GM19452 (cell line): Measurements from ENCODE around the gene PRTN3.
"Not testable (repeated sequence)": the region's sequence is repeated elsewhere in the genome, so short reads cannot be mapped to it uniquely, and the experiment has no call there.

Source experiments
- ATAC-seq: cut with Tn5 transposase; IDR thresholded peaks from one replicate; pipeline ENCODE4 v1.9.1; 2021; ENCODE audit not compliant: unreplicated experiment

Gene PRTN3

DNA sequence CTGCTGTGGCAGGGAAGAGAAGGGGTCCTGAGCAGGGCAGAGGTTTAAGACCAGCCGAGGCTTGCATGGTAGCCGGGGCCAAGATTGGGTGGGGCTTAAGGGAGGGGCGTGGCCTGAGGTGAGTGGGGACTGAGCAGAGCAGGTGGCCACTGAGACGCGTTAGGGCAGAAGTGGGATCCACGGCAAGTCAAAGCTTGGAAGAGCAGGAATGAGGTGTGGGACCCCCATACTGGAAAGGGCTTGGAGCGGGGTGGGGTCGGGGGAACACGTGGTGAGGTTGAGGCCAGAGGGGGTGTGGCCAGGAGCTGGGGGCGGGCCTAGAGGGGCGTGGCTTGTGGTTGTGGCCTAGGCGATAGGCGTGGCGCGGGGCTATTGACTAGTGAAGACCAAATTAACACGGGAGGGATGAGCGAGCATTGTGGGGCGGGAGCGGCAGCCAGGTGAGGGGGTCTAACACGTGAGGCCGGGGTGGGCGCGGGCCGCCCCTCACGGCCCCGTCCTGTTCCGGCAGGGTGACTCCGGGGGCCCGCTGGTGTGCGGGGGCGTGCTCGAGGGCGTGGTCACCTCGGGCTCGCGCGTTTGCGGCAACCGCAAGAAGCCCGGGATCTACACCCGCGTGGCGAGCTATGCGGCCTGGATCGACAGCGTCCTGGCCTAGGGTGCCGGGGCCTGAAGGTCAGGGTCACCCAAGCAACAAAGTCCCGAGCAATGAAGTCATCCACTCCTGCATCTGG lies 21.9 kb downstream of the PRTN3 start:
- ATAC-seq: no peak

DNA sequence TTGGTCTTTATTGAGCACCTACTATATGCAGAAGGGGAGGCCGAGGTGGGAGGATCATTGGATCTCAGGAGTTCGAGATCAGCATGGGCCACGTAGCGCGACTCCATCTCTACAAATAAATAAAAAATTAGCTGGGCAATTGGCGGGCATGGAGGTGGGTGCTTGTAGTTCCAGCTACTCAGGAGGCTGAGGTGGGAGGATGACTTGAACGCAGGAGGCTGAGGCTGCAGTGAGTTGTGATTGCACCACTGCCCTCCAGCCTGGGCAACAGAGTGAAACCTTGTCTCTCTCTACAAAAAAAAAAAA lies 22.5 kb downstream of the PRTN3 start:
- ATAC-seq: no peak

DNA sequence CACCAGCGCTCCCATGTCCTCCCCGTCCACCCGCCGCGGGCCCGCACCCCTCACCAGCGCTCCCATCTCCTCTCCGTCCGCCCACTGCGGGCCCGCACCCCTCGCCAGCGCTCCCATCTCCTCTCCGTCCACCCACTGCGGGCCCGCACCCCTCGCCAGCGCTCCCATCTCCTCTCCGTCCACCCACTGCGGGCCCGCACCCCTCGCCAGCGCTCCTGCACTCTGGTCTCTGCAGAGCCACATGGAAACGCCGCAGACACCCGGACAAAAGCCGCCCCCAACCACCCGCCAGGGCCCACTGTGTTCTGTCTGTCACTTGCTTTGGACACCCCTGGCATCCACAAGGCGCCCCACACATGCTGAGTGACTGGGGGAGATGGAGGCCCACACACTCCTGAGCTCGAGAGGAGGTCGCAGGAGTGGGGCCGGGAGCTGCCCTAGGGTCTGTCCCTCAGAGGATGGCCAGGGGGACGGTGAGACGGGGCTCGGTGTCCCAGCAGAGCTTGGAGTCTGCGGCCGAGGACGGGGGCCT lies 26.0 kb downstream of the PRTN3 start:
- no peak for ATAC-seq

DNA sequence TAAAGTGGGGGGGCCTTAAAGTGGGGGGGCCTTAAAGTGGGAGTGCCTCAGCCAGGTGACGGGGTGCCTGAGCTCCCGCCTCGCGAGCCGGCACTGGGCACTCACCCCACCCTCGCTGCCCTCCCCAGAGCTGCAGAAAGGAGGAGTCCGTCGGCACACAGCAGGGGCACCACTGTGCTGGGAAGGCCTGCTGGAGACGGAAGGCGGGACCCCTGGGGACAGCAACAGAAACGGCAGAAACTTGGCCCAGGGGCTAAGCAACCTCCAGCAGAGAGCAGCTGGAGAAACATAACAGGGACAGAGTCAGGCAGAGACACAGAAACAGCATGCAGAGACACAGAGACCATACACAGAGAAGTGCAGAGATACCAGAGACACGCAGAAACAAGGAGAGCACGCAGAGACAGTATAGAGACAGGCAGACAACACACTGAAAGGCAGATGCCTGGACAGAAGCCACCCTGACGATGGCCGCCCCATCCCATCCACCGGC lies 26.5 kb downstream of the PRTN3 start:
- no peak for ATAC-seq

DNA sequence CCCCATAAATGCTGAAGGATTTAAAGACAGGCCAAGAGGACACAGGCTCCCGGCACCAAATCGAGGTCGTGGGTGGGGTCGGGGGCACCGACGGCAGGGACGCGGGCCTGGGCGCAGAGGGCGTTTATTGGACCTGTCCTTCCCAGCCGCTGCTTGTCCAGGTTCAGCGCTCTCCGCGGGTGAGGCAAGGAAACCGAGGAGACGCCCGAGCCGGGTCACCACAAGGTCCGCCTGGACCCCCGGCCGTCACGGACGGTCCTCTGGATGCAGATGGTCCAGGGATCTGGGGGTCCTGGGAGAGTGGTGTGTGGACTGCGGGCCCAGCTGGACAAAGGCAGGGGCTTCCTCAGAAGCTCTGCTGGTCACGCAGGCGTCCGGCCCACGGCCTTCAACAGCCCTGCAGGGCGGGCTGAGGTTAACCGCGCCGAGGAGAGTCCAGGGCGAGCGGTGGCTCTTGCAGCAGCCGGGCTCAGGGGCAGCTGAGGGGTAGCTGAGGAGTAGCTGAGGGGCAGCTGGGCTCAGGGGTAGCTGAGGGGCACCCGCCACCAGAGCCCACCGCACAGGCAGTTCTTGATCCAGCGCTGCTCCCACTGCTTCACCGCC lies 27.2 kb downstream of the PRTN3 start:
- no peak for ATAC-seq

DNA sequence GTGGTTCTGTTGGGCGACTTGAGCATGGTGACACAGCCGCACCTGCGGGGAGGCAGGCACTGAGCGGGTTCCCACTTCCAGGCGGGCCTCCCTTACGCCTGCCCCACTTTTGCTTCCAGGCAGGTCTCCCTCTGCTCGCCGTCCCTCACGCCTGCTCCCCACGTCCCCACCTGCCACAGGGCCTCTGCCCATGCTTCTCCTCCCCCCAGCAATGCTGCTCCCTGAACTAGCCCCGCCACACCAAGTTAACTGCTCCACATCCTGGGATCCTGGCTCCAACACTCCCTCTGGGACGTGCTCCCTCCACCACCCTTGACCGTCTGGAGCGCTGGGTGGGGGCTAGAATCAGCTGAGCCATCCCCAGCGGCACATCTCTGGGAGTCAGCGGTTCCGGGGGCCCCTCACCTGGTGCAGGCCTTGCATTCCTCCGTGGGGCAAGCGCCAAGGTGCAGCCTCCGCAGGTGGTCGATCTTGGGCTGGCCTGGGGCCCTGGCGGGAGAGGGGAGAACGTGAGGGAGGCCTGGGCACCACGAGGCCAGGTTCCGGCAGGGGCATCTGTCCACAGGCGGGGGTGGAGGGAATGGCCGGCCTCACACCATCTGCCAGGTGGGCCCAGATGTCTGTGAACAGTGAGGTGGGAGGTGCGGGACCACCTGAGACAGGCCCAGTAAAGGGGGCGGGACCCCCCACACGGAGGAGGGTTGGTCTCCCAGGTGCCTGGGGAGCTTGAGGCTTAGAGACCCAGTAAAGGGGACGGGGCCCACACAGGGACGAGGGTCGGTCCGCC lies 27.9 kb downstream of the PRTN3 start:
- no peak for ATAC-seq

DNA sequence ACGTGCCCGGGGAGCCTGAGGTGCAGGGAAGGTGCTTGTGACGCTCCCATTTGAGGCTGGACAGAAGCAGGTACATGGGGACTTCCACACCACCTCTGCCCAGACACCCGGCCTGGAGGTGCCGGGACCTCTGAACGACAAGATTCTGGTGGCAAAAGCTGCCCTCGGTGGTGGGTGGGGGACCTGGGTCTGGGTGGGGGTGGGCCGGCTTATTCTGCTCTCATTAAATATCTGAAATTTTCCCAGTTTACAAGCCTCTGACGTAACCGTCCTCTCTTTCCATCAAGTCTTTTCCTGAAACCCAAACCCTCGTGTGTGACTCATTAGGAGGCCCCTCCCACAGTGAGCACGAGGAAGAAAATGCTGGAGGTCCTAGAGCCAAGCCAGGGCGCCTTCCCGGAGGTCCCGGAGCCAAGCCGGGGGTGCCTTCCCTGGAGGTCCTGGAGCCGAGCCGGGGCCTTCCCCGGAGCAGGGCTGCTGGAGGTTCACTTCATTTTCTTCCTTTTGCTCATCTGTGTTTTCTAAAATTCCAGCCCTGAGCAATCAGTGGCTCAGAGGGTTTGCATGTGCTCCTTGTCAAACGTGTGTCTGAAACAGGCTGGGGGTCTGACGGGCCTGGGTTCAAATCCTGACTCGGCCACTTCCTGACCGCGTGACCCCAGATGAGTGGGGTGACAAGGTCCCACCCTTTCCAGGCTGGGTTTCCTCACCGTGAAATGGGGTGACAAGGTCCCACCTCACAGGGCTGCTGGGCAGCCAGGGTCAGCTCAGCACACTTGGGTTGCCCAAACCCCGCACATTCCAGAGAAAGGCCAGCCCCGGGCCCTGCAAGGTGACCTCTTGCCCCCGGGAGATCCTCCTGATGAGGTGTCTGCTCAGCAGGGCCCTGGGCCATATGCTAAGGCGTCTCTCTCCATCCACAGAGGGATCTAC lies 28.7 kb downstream of the PRTN3 start:
- no peak for ATAC-seq

DNA sequence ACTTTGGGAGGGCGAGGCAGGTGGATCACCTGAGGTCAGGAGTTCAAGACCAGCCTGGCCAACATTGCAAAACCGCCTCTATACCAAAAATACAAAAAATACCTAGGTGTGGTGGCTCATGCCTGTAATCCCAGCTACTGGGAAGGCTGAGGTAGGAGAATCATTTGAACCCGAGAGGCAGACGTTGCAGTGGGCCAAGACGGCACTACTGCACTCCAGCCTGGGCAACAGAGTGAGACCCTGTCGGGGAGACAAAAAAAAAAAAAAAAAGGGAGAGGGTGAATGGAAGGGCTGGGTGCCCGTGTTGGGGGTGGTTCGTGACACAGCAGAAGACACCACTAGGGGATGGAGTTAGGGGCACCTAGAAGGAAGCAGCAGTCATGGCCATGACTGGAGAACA lies 29.5 kb downstream of the PRTN3 start:
- ATAC-seq: no peak

DNA sequence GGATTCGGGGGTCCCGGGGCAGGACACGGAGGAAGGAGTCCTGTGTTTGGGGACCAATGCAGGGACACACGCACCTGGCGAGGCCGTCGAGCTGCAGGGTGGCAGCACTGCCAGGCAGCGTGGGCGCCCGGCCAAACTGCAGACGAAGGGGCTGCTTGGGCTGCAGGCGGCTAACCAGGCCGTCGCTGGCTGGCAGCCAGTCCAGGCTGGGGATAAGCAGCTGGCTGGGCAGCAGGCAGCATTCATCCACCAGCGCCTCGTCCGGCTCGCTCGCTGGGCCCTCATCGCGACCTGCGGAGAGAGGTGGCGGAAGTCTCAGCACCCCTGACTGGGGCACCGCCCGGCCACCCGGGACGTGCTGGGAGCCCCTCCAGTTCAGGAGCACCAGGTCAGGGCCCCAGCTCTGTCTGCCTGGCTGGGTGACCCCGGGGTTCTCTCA lies 30.2 kb downstream of the PRTN3 start:
- ATAC-seq: no peak

DNA sequence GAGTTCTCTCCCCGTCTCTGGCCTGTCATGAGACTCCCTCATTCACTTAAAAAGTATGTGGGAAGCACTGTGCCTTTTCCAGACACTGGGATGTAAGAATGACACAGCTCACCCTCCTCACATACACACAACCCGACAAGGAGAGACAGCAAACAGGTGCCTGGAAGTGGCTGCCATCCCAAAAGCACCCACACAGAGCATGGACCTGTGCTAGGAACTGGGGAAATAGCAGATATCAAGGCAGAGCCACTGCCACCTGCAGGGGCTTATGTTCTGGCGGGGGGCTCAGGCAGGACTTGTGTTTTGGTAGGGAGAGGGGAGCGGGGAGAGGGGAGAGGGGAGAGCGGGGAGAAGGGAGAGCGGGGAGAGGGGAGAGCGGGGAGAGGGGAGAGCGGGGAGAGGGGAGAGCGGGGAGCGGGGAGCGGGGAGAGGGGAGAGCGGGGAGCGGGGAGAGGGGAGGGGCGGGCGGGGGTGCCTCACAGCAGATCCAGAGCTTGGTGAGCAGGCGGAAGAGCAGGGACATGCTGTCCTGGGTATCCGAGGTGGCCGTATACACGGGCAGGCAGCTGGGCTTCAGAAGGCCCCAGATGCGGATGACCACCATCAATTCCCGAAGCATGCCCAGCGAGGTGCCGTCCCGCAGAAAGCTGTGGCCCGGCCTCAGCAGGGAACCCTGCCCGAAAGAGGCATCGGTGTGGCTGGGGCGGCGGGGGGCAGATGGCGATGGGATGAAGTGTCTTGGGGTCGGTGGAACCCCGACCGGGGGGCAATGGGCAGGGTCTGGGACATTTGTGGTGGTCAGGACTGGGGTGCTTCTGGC lies 30.9 kb downstream of the PRTN3 start:
- ATAC-seq: no peak

DNA sequence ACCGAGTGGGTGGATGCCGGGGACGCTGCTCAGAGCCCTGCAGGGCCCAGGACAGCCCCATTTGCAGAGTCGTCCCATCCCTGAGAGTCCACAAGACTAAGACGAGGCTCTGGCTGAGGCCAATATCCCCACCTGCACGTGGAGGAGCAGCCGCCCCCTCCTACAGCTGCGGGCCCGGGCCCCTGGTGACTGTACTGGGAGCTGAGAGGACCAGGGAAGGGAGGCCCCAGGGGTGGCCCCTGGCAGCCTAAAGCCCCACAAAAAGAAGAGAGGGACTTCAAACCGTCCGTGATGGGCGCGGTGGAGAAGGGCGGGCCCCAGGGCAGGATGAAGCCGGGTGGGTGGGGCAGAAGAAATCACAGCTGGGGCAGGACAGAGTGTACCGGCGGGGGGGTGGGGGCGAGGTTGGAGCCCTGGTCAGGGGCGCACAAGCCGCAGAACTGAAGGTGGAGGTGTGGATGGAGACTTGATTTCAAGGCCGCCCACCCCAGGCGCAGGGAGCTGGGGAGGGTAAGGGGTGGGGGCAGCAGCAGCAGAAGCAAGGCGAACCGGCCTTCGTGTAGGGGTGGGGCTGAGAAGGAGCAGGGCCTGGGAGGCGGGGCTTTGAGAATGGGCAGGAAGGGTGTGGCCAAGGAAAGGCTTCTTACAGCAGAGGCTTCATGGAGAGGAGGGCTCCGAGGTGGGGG lies 31.6 kb downstream of the PRTN3 start:
- ATAC-seq: no peak

DNA sequence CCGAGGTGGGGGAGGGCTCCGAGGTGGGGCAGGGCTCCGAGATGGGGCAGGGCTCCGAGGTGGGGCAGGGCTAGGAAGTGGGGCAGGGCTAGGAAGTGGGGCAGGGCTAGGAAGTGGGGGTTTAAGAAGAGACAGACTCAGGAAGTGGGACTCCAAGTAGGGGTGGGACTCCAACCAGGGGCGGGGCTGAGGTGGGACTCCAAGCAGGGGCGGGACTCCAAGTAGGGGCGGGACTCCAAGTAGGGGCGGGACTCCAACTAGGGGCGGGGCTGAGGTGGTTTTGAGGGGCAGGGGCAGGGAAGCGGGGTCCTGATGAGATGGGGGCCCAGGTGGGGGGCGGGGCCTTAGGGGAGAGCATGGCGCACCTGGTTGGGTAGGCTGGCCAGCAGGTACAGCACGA lies 32.3 kb downstream of the PRTN3 start:
- no peak for ATAC-seq

DNA sequence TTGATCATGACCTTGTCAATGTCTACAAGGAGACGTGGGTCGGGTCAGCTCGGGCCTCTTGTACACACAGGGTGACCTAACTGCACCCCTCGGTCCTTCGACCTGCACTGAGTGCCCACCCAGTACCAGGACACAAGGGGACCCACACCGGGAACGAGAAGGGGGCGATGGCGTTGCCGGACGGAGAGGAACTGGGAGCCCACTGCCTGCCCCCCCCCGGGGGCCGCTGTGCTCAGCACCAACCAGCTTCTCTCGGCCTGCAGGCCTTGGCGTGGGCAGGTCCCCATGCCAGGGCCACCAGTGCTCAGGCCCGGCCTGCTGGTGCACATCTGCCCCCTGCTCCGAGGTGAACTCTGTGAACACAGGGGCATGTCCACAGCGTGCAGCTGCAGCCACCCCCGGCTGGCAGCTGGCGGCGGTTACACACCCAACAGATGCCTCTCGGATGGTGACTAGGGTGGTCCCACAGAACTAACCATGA lies 32.8 kb downstream of the PRTN3 start:
- ATAC-seq: no peak

DNA sequence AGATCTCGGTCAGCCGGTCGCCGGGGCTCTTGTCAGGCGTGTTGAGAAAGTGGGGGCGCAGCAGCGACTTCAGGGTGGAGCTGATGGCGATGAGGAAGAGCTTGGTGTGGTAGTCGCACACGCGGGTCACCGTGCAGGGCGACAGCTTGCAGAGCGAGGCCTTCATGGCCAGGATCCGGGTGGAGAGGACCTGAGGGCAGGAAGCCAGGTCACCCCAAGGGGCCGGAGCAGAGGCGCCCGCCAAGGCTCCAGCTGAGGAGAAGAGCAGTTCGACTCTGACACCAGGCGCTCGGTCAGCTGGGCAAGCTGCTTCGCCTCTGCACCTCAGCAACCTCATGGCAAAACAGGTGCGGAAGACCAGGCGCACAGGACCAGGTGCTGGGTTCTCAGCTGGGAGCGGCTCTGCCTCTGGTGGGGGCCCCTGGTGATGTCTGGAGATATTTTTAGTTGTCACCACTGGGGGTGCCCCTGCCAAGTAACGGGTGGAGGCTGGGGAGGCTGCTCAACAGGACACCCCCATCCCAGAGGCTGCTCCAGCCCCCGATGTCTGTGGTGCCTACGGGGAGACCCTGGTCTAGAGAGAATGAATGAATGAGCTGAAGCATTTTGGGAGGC lies 34.6 kb downstream of the PRTN3 start:
- no peak for ATAC-seq

DNA sequence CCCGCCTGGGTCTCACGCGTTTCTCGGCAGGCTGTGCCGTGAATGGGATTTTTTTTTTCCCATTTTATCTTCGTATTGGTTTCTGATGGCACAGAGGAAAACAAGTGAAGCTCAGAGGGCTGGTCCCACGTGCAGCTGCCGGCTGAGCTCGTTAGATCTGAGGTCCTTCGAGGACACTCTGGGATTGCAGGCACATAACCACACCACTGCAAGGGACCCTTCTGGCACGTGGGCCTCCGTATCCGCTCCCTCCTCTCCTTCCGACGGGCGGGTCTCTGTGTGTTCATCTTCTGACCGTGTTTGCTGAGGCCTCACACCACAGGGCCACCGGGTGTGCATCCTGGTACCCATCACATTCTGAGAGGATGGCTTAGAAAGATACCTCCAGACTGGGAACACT lies 35.3 kb downstream of the PRTN3 start:
- ATAC-seq: no peak

DNA sequence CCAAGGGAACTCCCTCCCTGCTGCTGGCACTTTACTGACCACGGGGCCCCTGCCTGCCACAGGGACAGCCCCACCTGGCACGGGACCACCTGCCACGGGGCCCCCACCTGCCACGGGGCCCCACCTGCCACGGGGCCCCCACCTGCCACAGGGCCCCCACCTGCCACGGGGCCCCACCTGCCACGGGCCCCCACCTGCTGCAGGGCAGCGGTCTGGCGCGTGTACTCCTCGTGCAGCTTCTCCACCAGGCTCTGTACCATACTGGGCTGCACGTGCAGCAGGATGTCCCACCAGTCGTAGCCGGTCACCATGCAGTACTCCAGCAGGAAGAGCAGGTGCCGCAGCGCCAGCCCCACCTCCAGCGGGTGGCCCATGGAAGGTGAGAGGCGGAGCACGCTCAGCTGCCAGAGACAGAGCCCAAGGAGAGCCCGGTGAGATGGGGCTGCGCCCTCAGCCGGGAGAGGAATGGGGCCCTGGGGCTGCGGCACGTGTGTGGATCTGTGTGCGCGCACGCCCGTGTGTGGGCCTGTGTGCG lies 36.0 kb downstream of the PRTN3 start:
- ATAC-seq: no peak

DNA sequence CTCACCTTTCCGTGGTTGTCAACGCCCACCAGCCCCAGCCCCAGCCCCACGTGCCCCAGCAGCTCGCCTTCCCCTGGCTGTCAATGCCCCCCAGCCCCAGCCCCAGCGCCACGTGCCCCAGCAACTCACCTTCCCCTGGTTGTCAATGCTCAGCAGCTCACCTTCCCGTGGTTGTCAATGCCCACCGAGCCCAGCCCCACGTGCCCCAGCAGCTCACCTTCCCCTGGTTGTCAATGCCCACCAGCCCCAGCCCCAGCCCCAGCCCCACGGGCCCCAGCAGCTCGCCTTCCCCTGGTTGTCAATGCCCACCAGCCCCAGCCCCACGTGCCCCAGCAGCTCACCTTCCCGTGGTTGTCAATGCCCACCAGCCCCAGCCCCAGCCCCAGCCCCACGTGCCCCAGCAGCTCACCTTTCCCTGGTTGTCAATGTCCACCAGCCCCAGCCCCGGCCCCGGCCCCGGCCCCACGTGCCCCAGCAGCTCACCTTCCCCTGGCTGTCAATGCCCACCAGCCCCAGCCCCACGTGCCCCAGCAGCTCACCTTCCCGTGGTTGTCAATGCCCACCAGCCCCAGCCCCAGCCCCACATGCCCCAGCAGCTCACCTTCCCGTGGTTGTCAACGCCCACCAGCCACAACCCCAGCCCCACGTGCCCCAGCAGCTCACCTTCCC lies 37.3 kb downstream of the PRTN3 start:
- ATAC-seq: not testable (repeated sequence)
